HG03521 (cell line): ENCODE data around the gene RIC3.
"Not testable (repeated sequence)": the region's sequence is repeated elsewhere in the genome, so short reads cannot be mapped to it uniquely, and the experiment has no call there.

Experiments used
- ATAC-seq: cut with Tn5 transposase; IDR thresholded peaks from one replicate; pipeline ENCODE4 v1.9.1; 2021; ENCODE audit warnings: mild to moderate bottlenecking, moderate library complexity; ENCODE audit not compliant: unreplicated experiment

RIC3 gene

DNA sequence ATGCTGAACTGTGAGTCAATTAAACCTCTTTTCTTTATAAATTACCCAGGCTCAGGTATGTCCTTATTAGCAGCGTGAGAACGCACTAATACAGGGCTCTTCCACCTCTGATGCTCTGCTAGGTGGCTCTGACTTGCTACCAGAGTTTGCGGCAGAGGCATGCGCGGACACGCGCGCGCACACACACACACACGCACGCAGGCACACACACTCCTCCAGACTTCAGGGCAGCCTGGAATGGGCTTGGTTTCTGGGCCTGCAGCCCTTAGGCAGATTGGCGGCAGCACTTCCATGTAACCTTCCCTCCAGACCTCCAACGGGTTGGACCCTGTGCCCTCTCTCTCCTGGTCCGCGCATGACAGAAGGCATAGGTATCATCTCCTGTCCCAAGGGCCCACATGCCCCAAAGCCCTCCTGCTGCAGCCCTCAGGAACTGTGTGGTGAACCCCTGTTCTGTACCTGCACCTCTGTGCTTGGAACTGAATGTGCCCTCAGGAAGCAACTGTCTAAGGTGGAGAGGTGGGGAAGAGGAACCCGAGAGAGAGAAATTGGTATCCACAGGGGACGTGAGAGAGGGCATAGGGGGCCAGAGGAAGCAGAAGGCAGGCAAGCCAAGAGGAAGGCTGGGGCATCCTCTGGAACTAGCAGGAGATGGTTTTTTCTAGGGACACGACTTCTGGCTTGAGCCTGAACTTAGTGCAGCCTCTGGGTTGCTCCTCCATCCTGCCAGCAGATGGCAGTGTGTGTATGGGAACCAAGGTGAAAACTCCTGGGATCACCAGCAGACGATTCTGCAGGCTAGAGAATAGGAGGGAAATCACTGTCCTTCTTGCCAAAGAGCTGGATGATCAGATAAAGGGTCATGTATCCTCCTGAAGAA, 23.4 kb upstream of the RIC3 start:
- no peak for ATAC-seq

DNA sequence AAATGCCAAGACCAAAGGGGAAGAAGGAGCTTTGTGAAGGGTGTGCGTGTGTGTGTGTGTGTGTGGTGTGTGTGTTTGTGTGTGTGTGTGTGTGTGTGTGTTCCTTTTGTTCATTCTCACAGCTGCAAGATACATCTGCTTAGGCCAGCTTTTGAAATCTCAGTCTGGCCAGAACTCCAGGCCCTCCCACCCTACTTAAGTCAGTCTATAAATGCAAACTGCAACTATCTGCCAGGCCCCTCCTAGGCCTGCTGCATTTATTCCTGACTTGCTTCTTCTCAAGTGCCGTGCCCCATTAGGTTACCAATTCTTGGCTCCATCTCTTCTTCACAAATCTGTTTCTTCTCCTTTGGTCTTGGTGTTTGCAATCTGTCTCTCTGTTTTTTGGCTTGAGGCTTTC, 21.6 kb upstream of the RIC3 start:
- no peak for ATAC-seq

DNA sequence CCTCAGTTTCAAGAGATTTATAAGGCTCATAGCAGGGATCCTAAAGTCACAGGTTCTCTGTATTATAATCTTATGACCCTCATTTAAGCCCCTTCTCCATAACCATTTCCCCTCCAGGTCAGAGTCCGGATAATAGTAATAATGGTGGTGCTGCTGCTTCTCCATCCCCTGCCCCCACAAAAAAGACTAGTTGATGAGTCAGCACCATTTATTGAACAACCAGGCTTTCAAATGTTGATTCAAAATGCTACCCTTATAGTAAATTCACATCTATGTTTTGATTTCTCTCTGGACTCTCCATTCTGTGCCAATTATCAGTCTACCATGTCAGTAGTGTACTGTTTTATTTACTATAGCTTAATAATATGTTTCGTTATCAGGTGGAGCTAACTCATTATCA, 17.6 kb upstream of the RIC3 start:
- no peak for ATAC-seq

GRCh38 chr11:8183111-8183510, 14.3 kb upstream of the RIC3 start:
- no peak for ATAC-seq

GRCh38 chr11:8180469-8180868, 11.6 kb upstream of the RIC3 start:
- no peak for ATAC-seq

DNA sequence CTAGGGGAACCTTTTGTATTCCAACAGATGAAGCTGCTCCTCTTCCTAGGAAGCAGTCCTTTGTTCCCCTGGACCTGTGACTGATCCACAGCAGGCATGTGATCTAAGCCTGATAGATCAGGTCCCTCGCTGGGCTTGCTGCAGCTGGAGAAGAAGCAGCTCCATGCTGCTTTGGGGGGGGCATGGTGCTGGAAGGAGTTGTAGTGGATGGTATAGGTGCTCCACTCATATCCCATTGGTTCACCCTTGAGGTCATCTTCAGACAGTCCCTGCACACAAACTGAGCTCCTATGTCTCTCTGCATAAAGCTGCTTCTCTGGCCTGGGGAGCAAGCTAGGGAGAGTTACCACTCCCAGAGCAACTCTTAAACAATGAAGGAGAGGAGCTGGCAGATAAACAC, 9.5 kb upstream of the RIC3 start:
- ATAC-seq = no peak

GRCh38 chr11:8177136-8177535, 8.3 kb upstream of the RIC3 start:
- ATAC-seq = no peak

DNA sequence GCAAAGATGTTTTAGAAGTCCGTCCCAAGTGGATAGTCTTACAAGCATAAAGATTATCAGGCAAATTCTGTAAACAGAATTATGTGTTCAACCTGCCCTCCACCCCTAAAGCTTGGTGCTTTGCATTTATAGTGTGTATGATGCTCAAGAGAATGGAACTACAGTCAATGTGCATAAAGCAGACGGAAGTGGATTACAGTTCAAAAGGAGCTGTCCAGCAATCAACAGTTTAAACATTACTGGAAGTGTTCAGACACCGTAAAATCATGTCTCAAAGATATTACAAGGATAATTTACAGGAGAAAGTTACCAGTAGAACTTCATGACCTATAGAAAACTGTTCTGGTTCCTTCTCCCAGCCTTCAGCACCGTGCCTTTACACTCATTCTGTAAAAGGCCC, 1.0 kb downstream of the RIC3 start:
- ATAC-seq = no peak

GRCh38 chr11:8164746-8165145, 4.1 kb downstream of the RIC3 start:
- no peak for ATAC-seq

- ATAC-seq = not testable (repeated sequence)
Observed at GRCh38 chr11:8161627-8162304, 7.1 kb downstream of the RIC3 start.

DNA sequence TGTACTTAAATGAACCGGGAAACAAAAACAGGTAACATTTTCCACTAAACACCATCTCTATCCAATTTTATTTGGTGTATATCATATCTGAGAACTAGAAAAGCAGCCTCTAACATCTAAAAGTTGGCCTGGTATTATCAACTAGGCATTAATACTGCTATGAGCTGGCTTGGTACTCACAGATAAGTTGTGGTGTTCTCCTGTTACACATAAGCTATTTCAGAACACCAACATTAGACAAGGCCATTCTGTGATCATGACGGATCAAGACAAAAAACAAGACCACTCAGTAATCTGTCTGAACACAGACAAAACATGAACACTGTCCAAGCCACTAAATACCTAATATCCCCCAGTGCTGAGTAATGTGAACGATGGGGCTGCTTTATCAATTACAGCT, 11.9 kb downstream of the RIC3 start:
- no peak for ATAC-seq

- ATAC-seq = no peak
Observed at GRCh38 chr11:8149726-8150125, 19.1 kb downstream of the RIC3 start.

GRCh38 chr11:8138526-8138925, 30.3 kb downstream of the RIC3 start:
- no peak for ATAC-seq

DNA sequence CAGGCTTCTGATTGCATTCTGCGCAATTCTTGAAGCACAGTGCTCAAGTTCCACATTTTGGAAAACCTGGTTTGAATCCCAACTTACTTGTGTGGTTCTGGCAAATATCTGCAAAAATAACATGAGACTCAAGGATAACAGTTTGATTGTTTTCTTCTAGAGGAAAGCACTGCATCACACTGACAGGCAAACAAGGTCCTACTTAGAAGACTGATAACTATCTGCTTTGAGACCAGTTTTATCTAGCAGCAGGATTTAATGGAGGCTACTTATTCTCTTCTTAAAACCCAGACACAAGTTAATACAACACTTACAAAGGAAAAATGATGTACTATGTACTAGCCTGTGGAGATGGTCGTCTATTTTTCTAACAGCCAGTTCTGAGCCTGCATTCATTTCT, 41.4 kb downstream of the RIC3 start:
- no peak for ATAC-seq

DNA sequence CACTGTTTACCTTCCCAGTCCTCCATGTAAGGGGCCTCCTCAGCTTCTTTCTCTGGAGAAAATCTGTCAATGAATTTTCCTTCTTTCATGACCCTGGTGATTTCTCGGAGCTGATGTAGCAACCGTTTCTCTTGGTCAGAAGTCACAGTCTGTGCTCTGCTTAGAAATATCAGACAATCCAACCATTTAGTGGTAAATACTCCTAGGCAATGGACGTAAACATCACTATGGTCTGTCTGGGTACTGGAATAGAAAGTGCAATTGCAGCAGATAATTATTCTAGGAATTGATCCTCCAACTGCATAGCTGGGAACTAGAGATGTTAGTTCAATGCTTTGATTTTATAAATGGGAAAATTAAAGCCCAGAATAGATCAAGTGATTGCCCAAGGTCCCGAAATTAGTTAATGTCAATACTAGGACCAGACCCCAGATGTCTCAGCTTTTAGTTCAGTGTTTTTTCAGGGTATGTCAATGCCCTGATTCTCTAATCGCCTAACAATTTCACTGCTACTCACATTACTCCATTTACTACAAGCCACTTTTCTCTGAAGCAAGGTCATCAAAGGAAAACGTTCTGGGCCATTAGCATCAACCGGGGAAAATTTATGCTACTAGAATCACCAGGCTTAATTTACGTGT, 42.1 kb downstream of the RIC3 start:
- ATAC-seq = no peak

DNA sequence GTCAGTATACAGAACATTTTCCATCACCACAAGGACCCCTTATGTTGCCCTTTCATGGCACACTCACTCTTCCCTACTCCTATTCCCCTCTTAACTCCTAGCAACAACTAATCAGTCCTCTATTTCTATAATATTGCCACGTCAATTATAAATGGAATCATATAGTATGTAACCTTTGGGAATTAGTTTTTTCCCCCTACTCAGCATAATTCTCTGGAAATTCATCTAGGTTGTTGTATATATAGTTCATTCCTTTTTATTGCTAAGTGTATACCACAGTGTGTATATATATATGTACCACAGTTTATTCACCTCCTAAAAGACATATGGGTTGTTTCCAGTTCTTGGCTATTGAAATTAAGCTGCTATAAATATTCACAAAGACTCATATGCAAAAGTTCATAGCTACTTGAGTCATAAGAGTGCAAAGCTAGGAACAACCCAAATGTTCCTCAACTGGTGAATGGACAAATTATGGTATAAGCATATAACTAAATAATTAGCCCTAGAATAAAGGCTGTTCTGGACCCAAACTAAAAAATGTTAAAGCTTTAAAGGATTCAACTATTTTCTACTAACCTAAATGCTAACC, 46.6 kb downstream of the RIC3 start:
- no peak for ATAC-seq

DNA sequence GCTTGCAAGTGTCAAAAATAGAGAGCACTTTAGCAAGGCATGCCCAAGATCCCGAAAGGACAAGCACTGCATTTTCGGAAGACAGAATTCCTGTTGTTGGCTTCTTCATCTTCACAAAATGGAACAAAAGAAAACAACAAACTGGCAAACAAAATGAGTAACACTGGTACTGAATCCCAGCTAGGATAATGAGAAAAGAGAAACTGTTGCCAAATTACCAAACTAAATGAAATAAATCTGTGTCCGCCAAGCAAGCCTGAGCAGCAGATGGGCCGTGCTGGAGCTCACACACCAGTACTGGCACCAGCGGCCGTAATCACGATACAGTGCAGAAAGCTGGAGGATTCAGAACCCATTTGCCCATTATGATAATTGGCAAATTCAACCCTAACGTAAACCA, 57.2 kb downstream of the RIC3 start:
- ATAC-seq = no peak

DNA sequence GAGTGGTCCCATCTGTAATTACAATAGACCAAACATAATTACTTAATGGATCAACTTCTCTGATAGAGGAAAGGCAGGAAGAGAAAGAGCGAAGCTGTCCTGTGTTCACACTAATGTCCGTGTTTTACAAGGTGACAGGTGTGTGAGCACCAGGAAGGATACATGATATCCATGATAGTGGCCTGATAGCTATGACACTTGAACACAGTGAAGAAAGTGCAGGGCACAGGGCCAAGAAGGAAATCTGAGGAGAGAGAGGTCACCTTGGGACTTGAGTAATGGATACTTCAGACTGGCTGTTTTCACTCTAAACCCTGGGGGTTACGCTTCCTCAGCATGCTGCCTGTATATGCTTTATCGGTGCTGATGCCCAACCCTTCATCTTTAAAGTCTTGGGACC, 58.4 kb downstream of the RIC3 start:
- ATAC-seq = no peak

DNA sequence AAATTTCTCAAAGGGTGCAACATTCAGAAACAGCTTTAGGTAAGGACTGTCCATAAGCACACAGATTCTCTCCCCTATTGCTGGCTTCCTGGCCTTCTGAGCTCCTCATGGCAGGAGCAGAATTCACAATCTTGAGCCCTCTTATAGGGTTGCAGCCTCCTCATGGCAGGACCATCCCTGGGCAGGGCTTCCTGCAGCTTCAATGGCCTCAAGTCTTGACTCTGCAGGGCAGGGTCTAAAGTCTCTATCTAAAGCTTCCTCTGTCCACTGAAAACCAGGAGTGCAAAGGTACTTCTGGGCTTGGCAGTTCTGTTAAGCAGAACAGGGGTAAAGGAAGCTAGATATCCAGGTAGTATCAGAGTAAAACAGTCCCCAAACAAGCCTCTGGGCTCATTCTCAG, 59.1 kb downstream of the RIC3 start:
- ATAC-seq = no peak

- ATAC-seq = no peak
Observed at GRCh38 chr11:8108421-8108820, 60.4 kb downstream of the RIC3 start.

DNA sequence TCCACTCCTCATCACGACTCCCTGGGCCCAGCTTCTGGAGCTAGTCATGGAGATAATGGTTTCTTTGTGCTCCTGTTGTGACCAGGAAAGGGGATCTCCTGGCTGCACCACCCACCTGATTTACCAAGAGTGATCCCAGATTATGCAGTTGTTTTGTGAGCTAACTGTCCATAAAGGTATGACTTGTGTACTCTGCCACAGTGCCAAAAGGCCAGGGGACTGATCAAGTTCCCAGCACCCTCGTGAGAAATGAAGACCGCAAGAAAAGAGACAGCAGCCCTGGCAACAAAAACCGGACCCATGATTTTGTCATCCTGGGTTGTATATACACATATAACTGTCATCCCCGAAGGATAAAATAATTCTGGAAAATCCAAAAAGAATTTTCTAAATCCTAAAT, 61.2 kb downstream of the RIC3 start:
- no peak for ATAC-seq

DNA sequence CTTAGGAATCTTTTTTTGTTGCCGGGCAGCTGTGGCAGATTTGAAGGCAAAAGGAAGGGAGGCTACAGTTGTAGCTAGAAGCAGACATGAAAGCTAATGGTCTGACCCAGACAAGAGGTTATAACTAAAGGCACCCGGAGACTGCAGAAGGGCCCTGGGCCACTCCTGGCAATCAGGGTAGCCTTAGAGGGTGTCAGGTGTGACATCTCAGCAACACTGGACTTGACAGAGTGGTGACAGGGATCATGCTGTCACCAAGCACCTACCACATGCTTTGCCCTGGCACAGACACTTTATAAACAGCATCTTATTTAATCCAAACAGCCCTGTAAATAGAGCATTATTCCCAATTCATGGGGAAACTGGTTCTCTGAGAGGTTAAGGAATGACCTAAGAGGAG, 62.1 kb downstream of the RIC3 start:
- no peak for ATAC-seq
